Measurements from ENCODE around the gene C4B.

DNA sequence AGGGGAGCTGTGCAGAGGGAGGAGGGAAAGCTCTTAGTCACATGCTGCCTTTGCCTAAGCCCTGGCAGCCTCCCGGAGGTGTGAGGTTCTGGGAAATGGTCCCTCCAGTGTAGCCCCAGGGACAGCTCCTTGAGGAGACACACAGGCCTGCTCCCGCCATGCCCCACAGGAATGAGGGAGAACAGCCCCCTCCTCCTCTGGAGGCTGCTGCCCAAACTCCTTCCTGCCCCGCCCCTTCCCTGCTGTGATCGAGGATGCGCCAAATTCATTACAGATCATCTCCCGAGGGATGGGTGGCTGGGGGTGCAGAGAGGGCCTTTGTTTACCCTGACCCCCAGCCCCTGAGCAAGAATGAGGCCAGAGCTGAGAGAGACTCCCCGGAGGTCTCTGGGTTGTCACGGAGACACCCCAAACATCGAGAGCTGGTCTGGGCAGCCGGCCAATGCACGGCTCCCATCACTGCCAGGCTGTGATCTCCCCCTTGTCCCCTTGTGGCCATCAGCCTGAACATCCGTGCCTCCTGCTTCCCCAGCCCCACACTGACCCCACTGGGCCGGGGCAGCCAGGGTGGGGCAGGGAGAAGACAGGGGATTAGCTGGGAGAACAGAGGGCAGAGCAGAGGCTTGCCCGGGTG lies 32.0 kb downstream of the C4B start:
- TF ChIP-seq, protein P1, sequence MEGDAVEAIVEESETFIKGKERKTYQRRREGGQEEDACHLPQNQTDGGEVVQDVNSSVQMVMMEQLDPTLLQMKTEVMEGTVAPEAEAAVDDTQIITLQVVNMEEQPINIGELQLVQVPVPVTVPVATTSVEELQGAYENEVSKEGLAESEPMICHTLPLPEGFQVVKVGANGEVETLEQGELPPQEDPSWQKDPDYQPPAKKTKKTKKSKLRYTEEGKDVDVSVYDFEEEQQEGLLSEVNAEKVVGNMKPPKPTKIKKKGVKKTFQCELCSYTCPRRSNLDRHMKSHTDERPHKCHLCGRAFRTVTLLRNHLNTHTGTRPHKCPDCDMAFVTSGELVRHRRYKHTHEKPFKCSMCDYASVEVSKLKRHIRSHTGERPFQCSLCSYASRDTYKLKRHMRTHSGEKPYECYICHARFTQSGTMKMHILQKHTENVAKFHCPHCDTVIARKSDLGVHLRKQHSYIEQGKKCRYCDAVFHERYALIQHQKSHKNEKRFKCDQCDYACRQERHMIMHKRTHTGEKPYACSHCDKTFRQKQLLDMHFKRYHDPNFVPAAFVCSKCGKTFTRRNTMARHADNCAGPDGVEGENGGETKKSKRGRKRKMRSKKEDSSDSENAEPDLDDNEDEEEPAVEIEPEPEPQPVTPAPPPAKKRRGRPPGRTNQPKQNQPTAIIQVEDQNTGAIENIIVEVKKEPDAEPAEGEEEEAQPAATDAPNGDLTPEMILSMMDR (IDR thresholded peaks at IDR 0.05; ENCODE audit: borderline replicate concordance, extremely low read depth, low read length, poor library complexity, severe bottlenecking), result no peak
- no peak for TF ChIP-seq EZH2 (IDR thresholded peaks at IDR 0.05; ENCODE audit: borderline replicate concordance, low read depth, low read length, severe bottlenecking)
